ENCODE data around the gene MLN. TPM values are rescaled to one million over a fixed set of nuclear protein-coding genes. Genes with fewer than 3 reads are reported as not detected.
A peak's percentile ranks its signal among the peaks of the same experiment; 100 is the strongest.

The MLN gene
- total and polyA plus RNA-seq, 12 donors = not detected

DNA sequence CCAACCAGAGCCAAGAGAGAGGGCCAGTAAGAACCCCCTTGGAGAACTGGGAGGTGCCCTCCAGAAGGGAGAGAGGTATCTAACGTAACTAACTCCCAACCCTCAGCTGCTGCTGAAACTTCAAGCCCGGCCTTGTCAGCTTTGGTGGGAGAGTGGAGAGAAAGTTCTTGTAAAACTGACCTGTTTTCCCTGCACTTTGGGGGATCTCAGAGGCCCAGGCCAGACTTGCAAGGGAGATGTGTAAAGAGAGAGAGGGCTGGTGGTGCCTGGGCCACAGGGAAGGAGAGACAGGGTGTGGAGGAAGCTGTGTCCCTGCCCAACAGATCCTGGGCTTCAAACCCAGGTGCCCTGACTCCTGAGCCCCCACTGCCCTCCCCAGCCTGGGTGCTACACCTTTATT lies 39.8 kb downstream of the MLN start:
- Histone ChIP-seq H3K36me3 (no peaks in the 10 kb centered on the region), H3K27me3 (peaks cover 0 to 3% (median 0%) of the 10 kb centered on the region in 7 donors), H3K4me1 (peaks cover 2 to 30% (median 19%) of the 10 kb centered on the region in 9 donors), H3K9me3 (peaks cover 0 to 5% (median 0%) of the 10 kb centered on the region in 11 donors), H3K4me3 (no peak overlapping the region), H3K27ac (no peak overlapping the region)
- WGBS, 2 donors = 92 to 96% methylated on average over 2 of the region's 2 CpGs
- ATAC-seq (no peak), DNase-seq (no peak)
- TF ChIP-seq CTCF (IDR thresholded peaks at IDR 0.05) = no peak
- intact Hi-C loops (cut with DNase I) = loop anchor here in 8 of 10 donors (5.0 to 10.0 kb wide), 5 partner anchors 42 to 179 kb away; partner anchors contain the start of genes UQCC2 (in 3 of the 8) and BAK1 (in 2 of the 8)

DNA sequence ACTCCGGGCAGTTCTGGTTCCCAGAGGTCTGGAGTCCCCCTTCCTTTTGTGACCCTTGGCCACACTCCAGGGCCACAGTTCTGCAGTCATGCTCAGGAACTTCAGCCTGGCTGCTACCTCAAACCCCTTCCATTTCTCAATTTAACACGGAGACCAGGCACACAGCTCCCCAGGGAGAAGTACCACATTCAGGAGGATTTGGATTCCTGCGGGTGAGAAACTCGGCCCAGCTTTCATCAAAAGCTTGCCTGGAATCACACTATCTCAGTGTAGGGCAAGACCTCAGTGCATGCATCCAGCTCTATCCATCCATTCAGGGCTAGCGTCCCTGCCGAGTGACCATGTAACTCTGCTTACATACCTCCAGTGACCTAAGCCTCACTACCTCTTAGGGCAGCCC lies 40.3 kb downstream of the MLN start:
- TF ChIP-seq CTCF (IDR thresholded peaks at IDR 0.05) = no peak
- H3K27me3 ChIP-seq = peaks cover 0 to 2% (median 0%) of the 10 kb centered on the region in 7 donors
- no peaks in the 10 kb centered on the region for H3K36me3 ChIP-seq
- WGBS, 2 donors = 50 to 58% methylated on average over 6 of the region's 6 CpGs
- H3K27ac ChIP-seq = no peak overlapping the region
- no peak for DNase-seq
- peaks cover 0 to 5% (median 0%) of the 10 kb centered on the region in 11 donors for H3K9me3 ChIP-seq
- H3K4me3 ChIP-seq = no peak overlapping the region
- intact Hi-C loops (cut with DNase I) = loop anchor here in 9 of 10 donors (2.0 to 10.0 kb wide), 8 partner anchors 41 to 179 kb away; partner anchors contain the start of genes UQCC2 (in 4 of the 9) and BAK1 (in 2 of the 9)
- ATAC-seq = no peak
- H3K4me1 ChIP-seq = peaks cover 2 to 30% (median 19%) of the 10 kb centered on the region in 9 donors

DNA sequence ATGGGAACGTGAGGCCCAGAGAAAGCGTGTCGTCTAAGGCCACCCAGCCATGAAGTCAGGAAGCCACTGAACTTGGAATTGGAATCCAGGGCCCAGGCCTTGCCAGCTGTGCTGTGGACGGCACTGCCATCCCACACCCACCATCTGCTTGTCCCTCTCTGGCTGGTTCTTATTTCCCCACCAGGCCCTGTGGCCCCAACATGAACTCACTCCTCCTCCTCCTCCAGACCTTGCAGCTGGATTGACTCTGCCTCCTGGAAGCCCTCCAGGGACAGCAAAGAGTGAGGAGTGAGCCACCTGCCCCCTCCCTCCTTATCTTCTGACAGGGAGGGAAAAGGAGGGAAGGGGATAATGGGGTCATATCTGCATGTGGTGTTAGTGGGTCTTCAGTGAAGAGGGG lies 41.1 kb downstream of the MLN start:
- Histone ChIP-seq H3K9me3 (peaks cover 0 to 5% (median 0%) of the 10 kb centered on the region in 11 donors), H3K4me1 (peaks cover 2 to 30% (median 19%) of the 10 kb centered on the region in 9 donors), H3K27me3 (no peaks in the 10 kb centered on the region), H3K36me3 (no peaks in the 10 kb centered on the region), H3K27ac (peak overlapping the region in 2 of 10 donors; percentile 71 to 82), H3K4me3 (no peak overlapping the region)
- no peak for TF ChIP-seq CTCF (IDR thresholded peaks at IDR 0.05)
- DNase-seq (no peak), ATAC-seq (no peak)
- 69 to 79% methylated on average over 4 of the region's 4 CpGs for WGBS, 2 donors
- intact Hi-C loops (cut with DNase I) = loop anchor here in 9 of 10 donors (1.0 to 10.0 kb wide), 10 partner anchors 40 to 178 kb away; partner anchors contain the start of genes UQCC2 (in 5 of the 9) and BAK1 (in 2 of the 9)

GRCh38 chr6:33761922-33762629 lies 41.7 kb downstream of the MLN start:
- DNase-seq = peak; percentile 80 to 87
- peak; percentile 44 to 78 (median 66) for TF ChIP-seq CTCF (IDR thresholded peaks at IDR 0.05)
- H3K4me3 ChIP-seq = peak overlapping the region in 1 of 10 donors; percentile 3
- intact Hi-C loops (cut with DNase I) = loop anchor here in 9 of 10 donors (1.0 to 10.0 kb wide), 10 partner anchors 40 to 177 kb away; partner anchors contain the start of genes UQCC2 (in 5 of the 9) and BAK1 (in 2 of the 9)
- peak; percentile 85 to 95 (median 91) for ATAC-seq
- H3K9me3 ChIP-seq = peaks cover 0 to under 1% (median 0%) of the 10 kb centered on the region in 11 donors
- no peaks in the 10 kb centered on the region for H3K36me3 ChIP-seq
- H3K27ac ChIP-seq = peak overlapping the region; percentile 14 to 82 (median 71)
- H3K4me1 ChIP-seq = peaks cover 2 to 30% (median 19%) of the 10 kb centered on the region in 9 donors
- H3K27me3 ChIP-seq = no peaks in the 10 kb centered on the region
- 32 to 35% methylated on average over 7 of the region's 7 CpGs for WGBS, 2 donors
